Activated CD4-positive, CD25-positive, alpha-beta regulatory T cell treated with anti-CD3 and anti-CD28 coated beads, Interleukin-2, amount 50 U/mL, for 24 hours (primary cell): ENCODE results near the gene GSDME.

Source experiments
- ATAC-seq, 2 donors: fragments of 150-1000 bp; cut with Tn5 transposase; one replicate each; pipeline ENCODE4 v1.10.0; 2021; ENCODE audit warnings: mild to moderate bottlenecking in 1 of 2, moderate library complexity in 1 of 2

GSDME gene

DNA sequence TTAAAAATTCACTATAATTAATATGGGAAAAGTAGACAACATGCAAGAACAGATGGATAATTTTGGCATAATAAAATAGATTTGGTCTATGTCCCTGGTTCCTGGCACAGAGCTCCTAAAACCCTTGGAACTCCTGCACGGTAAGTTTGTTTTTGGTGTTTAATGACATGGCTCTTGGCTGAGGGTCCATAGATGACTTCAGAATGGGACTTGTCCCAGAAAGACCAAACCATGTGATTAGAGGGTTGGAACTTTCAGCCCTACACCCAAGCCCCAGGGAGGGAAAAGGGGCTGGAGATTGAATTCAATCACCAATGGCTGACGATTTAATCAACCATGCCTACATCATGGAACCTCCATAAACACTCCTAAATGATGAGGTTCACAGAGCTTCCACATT lies 12.6 kb upstream of the GSDME start:
- no peak for ATAC-seq

DNA sequence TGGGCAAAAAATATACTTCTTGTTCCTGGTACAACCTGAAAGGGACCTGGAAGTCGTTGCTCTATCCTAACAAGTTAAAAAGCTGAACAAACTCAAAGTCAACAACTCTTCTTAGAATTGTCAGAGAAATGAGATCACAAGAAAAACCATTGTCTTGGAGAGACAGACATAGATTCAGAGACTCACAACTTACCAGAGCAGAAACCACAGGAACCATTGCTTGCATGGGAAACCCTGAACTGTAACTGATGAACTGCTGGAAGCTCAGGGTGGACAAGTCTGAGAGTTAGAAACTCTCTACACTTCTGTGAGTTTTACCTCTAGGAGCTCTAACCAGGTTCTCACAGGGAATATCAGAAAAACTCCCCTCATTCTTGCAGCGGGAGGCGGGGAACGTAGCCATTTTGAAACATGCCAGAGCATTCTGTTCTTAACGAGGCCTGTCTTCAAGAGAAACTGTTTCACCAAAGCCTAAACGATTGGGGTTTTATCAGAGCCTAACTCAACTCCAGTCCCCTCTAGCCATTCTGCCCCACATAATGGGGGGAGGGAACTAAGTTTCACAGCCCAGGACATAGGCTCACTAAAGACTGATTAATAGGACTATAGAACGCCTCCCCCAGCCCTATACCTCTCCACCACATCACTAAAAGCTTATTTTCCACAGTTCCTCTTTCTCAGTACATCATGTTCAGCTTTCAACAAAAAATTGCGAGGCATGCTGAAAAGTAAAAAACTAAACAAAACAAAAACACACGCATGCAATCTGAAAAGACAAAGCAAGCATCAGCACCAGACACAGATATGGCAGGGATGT lies 12.0 kb upstream of the GSDME start:
- no peak for ATAC-seq

DNA sequence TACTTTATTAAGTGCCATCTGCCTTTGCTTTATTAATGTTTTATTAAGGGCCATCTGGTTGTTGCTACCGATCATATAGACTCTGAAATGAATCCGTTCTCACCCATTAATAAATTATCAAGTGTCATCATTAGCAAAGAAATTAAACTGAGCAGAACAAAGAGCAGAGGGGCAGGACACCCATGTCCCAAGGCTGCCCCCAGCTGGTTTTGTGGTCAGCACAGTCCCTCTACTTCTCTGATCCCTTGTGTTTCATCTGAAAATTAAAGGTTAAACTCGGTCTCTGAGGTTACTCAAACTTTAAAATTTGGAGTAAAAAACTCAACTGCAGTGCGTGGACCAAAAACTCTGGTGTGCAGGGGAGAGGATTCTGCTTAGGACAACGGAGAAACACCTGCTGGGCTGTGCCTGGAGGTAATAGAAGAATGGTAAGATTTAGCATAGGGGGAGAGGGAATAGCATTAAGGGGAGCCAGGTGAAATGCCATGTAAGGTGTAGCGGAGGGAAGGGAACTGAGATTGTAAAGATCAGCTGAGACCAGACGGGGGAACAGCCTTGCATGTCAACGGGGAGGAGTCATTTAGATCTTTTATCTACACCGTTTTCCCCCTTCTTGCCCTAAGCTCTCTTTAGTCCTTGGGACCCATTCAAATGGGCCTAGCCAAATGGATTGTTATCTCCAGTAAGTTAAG lies 10.8 kb upstream of the GSDME start:
- ATAC-seq: no peak

- ATAC-seq: no peak
These were observed 7.9 kb upstream of the GSDME start for GRCh38 chr7:24764972-24765744.

DNA sequence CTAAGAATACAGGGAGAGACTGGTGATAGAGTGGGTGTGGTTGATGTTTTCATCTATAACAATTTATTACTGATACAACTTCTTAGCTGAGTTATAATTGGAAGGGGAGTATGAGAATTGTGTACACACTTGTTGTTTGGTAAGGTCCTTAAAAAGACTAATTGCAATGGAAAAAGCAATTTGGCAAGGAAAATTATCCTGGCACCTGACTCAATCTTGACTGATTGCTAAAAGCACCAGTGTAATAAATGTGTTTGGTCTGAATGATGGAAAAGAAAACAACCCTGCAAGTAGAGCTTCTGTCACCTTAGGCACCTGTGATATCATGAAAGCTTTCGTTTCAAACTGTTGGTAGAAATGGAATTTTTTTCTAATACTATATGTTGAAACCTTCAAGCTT lies 6.7 kb upstream of the GSDME start:
- no peak for ATAC-seq

- no peak for ATAC-seq
These were observed 6.1 kb upstream of the GSDME start for GRCh38 chr7:24763303-24763901.

- no peak for ATAC-seq
These were observed 5.5 kb upstream of the GSDME start for GRCh38 chr7:24762771-24763170.

DNA sequence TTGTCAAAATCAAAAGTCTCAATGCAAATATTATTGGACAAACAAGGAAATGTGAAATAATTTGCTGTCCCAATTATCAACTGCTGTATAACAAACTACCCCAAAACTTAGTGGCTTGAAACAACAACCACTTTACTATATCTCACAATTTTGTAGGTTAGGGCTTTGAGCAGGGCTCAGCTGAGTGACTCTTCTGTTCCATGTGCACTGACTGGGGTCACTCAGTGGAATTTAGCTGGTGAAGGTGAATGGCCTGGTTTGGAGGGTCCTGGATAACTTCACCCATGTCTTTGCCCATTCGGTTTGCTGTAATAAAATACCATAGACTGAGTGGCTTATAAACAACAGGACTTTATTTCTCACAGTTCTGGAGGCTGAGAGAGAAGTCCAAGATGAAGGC lies 3.7 kb upstream of the GSDME start:
- no peak for ATAC-seq

GRCh38 chr7:24756545-24757352 lies 515 bp downstream of the GSDME start:
- no peak for ATAC-seq

- ATAC-seq: peak; percentile 80
These were observed 1.5 kb downstream of the GSDME start for GRCh38 chr7:24755541-24756407.

- ATAC-seq: no peak
These were observed 2.3 kb downstream of the GSDME start for GRCh38 chr7:24754906-24755506.

DNA sequence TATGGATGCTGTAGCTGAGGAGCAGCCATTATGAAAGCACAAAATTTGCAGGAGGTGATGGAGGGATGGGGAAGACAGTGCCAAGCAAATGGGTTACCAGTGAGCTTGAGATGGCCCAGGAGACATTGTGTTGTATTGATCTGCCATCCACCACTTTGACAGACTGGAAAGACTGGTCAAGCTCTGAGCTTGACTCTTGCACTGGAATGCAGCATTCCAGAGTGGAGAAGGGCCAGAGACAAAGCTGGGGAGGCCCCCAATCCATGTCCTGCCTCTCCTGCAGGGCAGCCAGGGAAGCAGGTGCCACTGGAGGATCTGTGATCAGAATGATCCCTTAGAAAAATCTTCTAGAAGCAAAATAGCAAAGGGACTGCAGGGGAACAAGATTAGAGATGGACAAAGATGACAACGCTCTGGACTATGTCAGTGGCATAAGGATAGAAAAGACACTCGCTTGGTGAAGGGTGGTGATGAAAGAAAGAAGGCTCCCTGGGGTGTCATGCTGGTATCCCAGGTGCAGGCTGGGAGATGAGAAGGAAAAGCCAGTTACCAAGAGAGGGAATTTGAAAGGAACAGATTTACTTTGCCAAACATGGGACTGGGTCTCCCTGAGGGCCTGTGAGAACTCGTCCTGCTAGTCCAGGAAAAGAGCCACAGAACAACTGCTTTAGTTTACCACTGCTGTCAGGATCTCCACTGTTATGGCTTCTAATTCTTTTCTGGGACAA lies 5.0 kb downstream of the GSDME start:
- no peak for ATAC-seq

- no peak for ATAC-seq
These were observed 5.8 kb downstream of the GSDME start for GRCh38 chr7:24751484-24751883.

DNA sequence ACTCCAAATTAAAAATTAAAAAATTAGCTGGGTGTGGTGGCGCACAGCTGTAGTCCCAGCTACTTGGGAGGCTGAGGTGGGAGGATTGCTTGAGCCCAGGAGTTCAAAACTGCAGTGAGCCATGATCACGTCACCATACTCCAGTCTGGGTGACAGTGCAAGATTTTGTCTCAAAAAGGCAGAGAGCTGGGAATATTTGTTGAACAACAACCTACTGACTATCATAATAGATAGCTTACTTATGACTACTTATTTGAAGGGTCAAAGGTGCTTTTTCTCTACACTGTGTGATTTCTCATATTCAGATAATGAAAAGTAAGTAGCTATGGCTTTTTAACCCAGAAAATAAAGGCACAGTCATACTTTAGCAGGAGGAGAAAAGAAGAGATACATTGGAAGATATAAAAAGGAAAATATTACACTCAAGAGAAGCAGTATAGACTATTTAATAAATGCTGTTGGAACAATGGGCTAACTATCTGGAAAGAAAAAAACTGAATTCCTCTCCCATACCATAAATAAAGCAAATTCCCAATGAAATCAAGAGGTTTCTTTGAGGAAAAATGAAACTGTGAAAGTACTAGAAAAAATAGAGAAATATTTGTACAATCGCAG lies 6.7 kb downstream of the GSDME start:
- ATAC-seq: no peak

DNA sequence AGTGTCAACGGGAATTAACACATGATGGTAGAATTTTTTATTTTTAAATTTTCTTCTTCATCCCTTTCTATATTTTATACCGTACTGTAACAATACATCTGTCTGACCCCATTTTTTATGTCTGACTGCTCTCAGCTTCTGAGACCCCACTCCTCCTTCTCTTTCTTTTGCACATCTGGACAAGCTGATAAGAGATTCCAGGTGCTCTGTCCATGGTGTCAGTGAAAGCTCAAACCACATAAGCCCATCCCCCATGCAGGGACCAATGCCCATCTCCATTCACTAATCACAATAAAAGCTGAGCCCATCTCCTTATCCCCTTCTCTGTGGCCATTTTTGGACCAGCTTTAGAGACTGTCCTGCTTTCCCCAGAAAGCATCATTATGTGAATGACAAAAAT lies 8.7 kb downstream of the GSDME start:
- ATAC-seq: no peak

GRCh38 chr7:24745355-24745754 lies 11.9 kb downstream of the GSDME start:
- ATAC-seq: no peak

- ATAC-seq: no peak
These were observed 13.8 kb downstream of the GSDME start for GRCh38 chr7:24743471-24743870.

- ATAC-seq: no peak
These were observed 14.6 kb downstream of the GSDME start for GRCh38 chr7:24742506-24743162.
